Measurements from ENCODE around the gene TIAM1.

DNA sequence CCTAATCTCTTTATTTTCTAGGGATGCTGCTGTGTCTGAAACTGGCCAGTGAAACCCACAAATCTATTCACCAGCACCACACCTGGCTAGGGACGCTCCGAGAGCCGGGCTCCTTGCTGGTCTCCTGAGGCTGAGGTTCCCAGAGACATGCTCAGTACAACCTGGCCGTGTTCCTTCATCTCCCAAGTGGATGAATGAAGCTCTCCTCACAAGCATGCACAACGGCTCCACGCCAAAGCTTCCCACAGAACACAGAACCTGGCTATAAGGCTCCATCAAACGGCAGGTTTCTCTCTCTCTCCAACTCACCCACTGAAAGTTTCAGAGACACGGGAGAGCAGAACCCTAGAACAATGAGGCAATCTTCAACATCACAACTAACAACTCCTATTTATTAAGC lies 82.3 kb downstream of the TIAM1 start:
- TF ChIP-seq POLR2A (IDR thresholded peaks at IDR 0.05), result no peak
- TF ChIP-seq, protein P1, sequence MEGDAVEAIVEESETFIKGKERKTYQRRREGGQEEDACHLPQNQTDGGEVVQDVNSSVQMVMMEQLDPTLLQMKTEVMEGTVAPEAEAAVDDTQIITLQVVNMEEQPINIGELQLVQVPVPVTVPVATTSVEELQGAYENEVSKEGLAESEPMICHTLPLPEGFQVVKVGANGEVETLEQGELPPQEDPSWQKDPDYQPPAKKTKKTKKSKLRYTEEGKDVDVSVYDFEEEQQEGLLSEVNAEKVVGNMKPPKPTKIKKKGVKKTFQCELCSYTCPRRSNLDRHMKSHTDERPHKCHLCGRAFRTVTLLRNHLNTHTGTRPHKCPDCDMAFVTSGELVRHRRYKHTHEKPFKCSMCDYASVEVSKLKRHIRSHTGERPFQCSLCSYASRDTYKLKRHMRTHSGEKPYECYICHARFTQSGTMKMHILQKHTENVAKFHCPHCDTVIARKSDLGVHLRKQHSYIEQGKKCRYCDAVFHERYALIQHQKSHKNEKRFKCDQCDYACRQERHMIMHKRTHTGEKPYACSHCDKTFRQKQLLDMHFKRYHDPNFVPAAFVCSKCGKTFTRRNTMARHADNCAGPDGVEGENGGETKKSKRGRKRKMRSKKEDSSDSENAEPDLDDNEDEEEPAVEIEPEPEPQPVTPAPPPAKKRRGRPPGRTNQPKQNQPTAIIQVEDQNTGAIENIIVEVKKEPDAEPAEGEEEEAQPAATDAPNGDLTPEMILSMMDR (IDR thresholded peaks at IDR 0.05), result no peak
